Mucosa of descending colon (tissue), 3 donors: ENCODE data around the gene SNX17. TPM values are rescaled to one million over a fixed set of nuclear protein-coding genes. Genes with fewer than 3 reads are reported as not detected.

Experiments
- total RNA-seq, 3 donors: library from RNA; stranded (reverse); fragmentation: NEBNext Ultra II Directional in 2 of 3; extraction: Animal tissue kit (Norgen Biotek cat#: 25700) in 2 of 3; gene quantifications; one replicate each; pipeline versions ENCODE4 v1.2.1 to v1.2.4, GENCODE V29; 2021 to 2023
- donor health status: DM: no; HTN: no; CAD: no; lungs with moderate emphysema.
- donor health status: DM: no; HTN: no; CAD: no.
- donor health status: DM: no; HTN: yes; CAD: no.

Gene SNX17
- total RNA-seq, 3 donors from 2014 or later, result 85.5 to 94.4 (median 91.0) TPM

Other genes with a start within 250 kb of the SNX17 start
- under 1 TPM in 2 of 3 donors, not detected in 1; 0.19 to 0.22 TPM for gene ABHD1, start 246.8 kb upstream of the SNX17 start, total RNA-seq
- 10 to 100 TPM; 32.8 to 47.0 (median 45.0) TPM for gene PREB, start 236.0 kb upstream of the SNX17 start, total RNA-seq
- gene PRR30, start 231.2 kb upstream of the SNX17 start, total RNA-seq, result not detected
- under 1 TPM in 2 of 3 donors, not detected in 1; 0.05 to 0.23 TPM for gene TCF23, start 221.6 kb upstream of the SNX17 start, total RNA-seq
- 10 to 100 TPM; 82.0 to 88.8 (median 85.2) TPM for gene ATRAID, start 158.6 kb upstream of the SNX17 start, total RNA-seq
- gene SLC5A6, start 158.3 kb upstream of the SNX17 start, total RNA-seq, result 10 to 100 TPM; 27.7 to 34.8 (median 30.0) TPM
- gene CAD, start 153.2 kb upstream of the SNX17 start, total RNA-seq, result 10 to 100 TPM; 22.7 to 29.8 (median 24.7) TPM
- under 1 TPM in 1 of 3 donors, not detected in 2; 0.12 TPM for gene SLC30A3, start 107.6 kb upstream of the SNX17 start, total RNA-seq
- gene DNAJC5G, start 95.2 kb upstream of the SNX17 start, total RNA-seq, result under 1 TPM in 1 of 3 donors, not detected in 2; 0.47 TPM
- under 1 TPM in 1 of 3 donors, not detected in 2; 0.43 TPM for gene TRIM54, start 88.2 kb upstream of the SNX17 start, total RNA-seq
- gene UCN, start 62.2 kb upstream of the SNX17 start, total RNA-seq, result 1 to 10 TPM in 1 of 3 donors, under 1 TPM in 2; 0.52 to 1.2 (median 0.92) TPM
- gene MPV17, start 47.5 kb upstream of the SNX17 start, total RNA-seq, result 10 to 100 TPM; 39.5 to 49.0 (median 41.9) TPM
- 10 to 100 TPM; 53.7 to 83.5 (median 56.9) TPM for gene GTF3C2, start 13.9 kb upstream of the SNX17 start, total RNA-seq
- gene EIF2B4, start 278 bp upstream of the SNX17 start, total RNA-seq, result 10 to 100 TPM; 31.4 to 59.9 (median 34.0) TPM
- gene ZNF513, start 10.1 kb downstream of the SNX17 start, total RNA-seq, result 10 to 100 TPM; 22.6 to 32.0 (median 25.4) TPM
- gene PPM1G, start 39.0 kb downstream of the SNX17 start, total RNA-seq, result 10 to 100 TPM; 53.4 to 64.1 (median 59.6) TPM
- 100 to 1,000 TPM in 1 of 3 donors, 10 to 100 TPM in 2; 68.4 to 104 (median 87.6) TPM for gene NRBP1, start 58.0 kb downstream of the SNX17 start, total RNA-seq
- 10 to 100 TPM; 43.9 to 93.4 (median 85.1) TPM for gene KRTCAP3, start 71.8 kb downstream of the SNX17 start, total RNA-seq
- 10 to 100 TPM; 54.4 to 93.7 (median 62.4) TPM for gene IFT172, start 119.1 kb downstream of the SNX17 start, total RNA-seq
- 1 to 10 TPM in 2 of 3 donors, under 1 TPM in 1; 0.64 to 3.1 (median 1.7) TPM for gene FNDC4, start 124.6 kb downstream of the SNX17 start, total RNA-seq
- gene GCKR, start 126.2 kb downstream of the SNX17 start, total RNA-seq, result under 1 TPM in 1 of 3 donors, not detected in 2; 0.29 TPM
- gene ZNF512, start 212.4 kb downstream of the SNX17 start, total RNA-seq, result 10 to 100 TPM; 14.4 to 37.8 (median 19.7) TPM